ENCODE data around the gene FREM1.

FREM1 gene

GRCh38 chr9:14760060-14760459, 150.2 kb downstream of the FREM1 start:
- DNase-seq (ENCODE audit: low read depth, low spot score) = no peak

- DNase-seq (ENCODE audit: low read depth, low spot score) = no peak
Observed at GRCh38 chr9:14756291-14756690, 153.9 kb downstream of the FREM1 start.

DNA sequence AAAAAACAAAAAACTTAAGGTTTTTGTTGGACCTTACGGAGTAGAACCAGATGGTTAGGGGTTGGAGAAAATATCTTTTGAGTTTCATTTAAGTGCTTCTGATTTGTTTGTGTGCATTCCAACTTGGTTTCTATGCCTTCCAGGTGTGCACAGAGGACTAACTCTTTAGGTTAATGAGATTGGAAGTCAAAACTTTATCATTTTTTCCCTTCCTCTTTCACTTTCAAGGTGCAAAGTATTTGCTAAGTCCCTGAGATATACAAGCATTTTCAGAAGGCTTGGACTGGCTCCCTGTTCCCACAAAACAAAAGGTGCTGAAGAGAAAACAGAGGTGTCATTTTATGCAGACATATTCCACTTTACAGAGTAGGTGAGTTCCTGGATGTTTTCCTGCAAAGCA, 157.4 kb downstream of the FREM1 start:
- no peak for DNase-seq (ENCODE audit: low read depth, low spot score)

DNA sequence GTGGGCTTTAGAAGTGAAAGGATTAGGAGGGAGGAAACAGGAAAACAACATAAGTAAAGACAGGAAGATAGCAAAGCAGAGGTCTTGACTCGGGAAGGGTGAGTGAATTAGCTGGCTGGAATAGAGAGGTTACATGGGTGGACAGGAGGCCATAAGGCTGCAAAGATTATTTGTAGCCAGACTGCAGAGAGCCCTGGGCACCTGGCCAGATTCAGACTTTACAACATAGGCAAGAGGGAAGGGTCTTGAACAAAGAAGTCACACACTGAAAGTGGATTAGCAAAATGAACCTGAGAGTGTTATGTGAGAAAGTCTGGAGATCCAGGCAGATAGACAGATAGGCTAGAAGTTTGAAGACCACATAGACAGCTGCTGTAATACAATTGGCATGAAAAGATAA, 158.0 kb downstream of the FREM1 start:
- DNase-seq (ENCODE audit: low read depth, low spot score) = no peak

DNA sequence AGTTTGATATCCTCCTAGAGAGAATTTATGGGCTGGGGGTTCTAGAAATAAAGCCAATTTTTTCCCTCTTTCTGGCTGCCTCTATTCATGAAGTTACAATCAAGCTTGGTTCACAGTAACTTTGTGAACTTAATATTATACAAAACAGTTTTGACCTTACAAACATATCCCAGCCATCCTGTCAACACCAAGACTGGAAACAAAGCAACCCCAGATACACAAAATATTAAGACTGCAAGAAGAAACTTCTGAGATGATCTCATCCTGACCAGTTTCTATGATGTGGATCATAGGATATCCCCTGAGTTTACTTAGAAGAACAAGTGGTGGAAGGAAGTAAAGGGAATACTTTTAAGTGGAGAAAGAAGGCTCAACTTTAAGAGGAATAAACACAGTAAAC, 159.4 kb downstream of the FREM1 start:
- DNase-seq (ENCODE audit: low read depth, low spot score) = no peak

GRCh38 chr9:14749741-14750211, 160.5 kb downstream of the FREM1 start:
- DNase-seq (ENCODE audit: low read depth, low spot score) = no peak

- peak; percentile 53 for DNase-seq (ENCODE audit: low read depth, low spot score)
Observed at GRCh38 chr9:14748373-14748772, 161.9 kb downstream of the FREM1 start.

GRCh38 chr9:14747111-14747510, 163.1 kb downstream of the FREM1 start:
- peak; percentile 43 for DNase-seq (ENCODE audit: low read depth, low spot score)

GRCh38 chr9:14746626-14747025, 163.6 kb downstream of the FREM1 start:
- DNase-seq (ENCODE audit: low read depth, low spot score) = no peak

DNA sequence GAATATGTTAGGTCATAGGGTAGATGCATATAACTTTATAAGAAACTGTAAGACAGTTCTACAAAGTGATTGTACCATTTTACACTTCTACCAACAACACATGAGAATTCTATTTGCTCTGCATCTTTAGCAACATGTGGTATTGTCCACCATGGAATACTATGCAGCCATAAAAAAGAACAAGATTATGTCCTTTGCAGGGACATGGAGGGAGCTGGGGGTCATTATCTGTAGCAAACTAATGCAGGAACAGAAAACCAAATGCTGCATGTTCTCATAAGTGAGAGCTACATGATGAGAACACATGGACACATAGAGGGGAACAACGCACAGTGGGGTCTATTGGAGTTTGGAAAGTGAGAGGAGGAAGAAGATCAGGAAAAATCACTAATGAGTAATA, 165.5 kb downstream of the FREM1 start:
- no peak for DNase-seq (ENCODE audit: low read depth, low spot score)

DNA sequence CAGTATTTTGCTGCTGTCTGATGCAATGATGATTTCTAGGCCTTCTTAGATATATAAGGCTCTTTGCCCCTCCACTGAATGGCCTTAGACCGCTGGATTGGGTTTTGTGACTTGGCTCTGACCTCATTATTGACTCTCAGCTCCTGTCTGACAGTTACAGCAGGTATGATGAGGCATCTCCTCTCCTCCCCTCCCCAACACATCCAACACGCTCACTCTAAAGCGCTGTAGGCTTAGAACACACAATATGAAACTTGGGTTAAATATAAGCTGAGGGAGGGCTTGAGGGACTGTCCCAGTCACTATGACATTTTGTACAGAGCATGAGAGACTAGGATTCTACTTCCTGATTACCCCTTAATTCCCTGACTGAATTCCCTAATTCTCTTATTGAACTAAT, 168.9 kb downstream of the FREM1 start:
- DNase-seq (ENCODE audit: low read depth, low spot score) = no peak

GRCh38 chr9:14733133-14733532, 177.1 kb downstream of the FREM1 start:
- no peak for DNase-seq (ENCODE audit: low read depth, low spot score)

DNA sequence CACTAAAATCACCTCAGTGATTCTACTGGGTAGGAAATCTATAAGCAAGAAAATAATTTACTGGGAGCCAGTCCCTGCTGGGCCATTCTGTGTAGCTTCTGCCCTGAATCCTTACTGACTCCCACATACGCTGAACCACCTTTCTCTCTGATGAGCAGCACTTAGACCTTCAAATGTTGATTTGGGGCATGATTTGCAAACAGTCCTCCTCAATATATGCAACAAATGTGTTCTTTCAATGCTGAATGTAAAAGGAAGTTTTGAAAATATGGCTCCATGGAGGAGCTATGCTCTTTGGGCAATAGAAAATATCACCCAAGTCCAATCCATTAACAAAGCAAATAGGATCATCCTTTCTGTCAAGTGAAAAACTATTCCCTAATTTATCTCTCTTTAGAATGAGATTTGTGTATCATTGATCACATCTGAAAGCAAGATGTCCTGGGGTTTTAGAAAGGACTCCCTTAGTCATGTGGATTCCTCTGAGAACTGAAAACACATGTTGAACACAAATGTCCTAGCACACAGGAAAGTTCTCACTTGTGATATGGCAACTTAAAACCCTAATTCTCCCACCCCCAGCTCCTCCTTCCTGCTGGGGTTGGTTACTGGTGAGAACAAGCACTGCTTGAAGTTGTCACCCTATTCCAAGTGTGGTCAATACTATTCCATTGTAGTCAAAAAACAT, 178.8 kb downstream of the FREM1 start:
- no peak for DNase-seq (ENCODE audit: low read depth, low spot score)

- DNase-seq (ENCODE audit: low read depth, low spot score) = no peak
Observed at GRCh38 chr9:14730461-14730898, 179.7 kb downstream of the FREM1 start.

DNA sequence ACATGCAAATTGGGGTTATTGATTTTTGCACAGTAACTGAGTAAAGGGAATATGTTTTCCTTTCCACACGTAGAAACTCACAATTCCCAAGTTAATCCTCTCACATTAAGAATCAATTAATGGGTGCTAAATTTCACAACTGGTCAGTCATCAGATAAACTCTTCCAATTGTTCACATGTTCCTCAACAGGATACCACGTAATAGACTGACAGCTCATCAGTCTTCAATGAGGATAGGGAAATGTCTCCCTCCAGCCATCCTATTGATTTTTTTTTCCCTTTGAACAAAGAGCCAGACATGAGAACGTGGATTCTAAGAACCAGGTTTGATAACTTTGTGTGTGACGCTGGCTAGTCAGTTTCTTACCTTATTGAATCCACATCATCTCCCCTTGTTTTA, 186.9 kb downstream of the FREM1 start:
- DNase-seq (ENCODE audit: low read depth, low spot score) = no peak

DNA sequence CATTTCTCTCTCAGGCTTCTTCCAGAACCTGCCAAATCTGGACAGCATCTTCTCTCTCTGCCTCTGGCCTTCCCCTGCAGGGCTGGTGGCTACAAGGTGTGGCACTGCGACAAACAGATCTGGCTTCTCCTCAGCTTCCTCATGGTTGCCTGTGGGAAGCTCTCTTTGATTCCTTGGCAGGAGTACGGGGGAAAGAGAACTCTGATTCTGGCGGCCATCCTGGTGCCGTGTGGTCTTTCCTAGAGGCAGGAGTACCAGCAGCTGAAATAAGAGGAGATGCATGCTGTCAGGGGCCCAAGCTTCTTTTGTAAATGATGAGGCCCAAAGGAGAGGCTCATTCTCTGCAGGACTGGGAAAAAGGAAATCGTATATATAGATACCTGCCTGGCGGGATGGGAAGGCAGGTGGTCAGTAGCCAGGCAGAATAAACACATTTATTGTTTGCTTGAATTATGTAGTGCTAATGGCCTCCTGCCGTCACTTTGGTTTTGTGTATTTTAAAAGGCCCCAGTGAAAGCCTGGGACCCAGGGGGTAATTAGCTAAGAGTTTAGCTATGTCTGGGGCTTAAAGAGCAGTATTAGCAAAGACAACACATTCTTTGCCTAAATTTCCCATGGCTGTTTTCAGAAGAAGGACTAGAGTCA, 187.7 kb downstream of the FREM1 start, which contains the start of gene CER1:
Gene CER1, minus strand, starts transcription at position 343 of the 645 bp plus-strand sequence. Its CDS starts 61 bp downstream, at position 282.
- peak; percentile 85 for DNase-seq (ENCODE audit: low read depth, low spot score)

- DNase-seq (ENCODE audit: low read depth, low spot score) = no peak
Observed at GRCh38 chr9:14719231-14719923, 190.9 kb downstream of the FREM1 start.

DNA sequence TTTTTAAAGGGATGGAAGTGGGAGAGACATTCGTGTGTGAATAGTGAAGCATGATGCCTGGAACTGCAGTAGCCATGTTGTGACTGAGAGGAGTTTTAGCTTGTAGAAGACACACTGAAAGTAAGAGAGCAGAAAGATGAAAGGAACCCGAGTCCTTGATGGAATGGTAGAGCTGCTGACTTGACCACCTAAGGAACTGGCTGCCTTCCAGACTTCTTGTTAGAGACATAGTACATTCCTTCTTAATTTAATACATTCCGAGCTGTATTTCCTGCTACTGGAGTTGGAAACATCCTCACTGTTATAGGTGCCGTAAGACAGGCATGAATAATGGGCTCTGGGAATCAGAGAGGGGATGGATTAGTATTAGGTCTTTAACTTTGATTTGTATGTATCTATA, 195.1 kb downstream of the FREM1 start:
- DNase-seq (ENCODE audit: low read depth, low spot score) = no peak

- DNase-seq (ENCODE audit: low read depth, low spot score) = no peak
Observed at GRCh38 chr9:14713187-14713767, 197.0 kb downstream of the FREM1 start.

- no peak for DNase-seq (ENCODE audit: low read depth, low spot score)
Observed at GRCh38 chr9:14710804-14711203, 199.4 kb downstream of the FREM1 start.

GRCh38 chr9:14706530-14707140, 203.6 kb downstream of the FREM1 start:
- no peak for DNase-seq (ENCODE audit: low read depth, low spot score)

DNA sequence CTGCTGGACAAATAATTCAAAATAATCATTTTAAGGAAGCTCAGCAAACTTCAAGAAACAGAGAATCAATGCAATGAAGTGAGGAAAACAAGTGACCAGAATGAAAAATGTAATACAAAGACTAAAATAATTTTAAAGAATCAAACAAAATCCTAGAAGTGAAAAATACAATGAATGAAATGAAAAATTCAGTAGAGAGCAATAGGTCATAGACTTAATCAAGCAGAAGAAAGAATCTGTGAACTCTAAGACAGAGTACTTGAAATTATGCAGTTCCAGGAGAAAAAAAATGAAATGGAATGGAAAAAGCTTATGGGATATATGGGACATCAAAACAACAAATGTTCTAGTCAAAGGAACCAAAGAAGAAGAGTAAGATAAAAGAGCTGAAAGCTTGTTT, 205.1 kb downstream of the FREM1 start:
- DNase-seq (ENCODE audit: low read depth, low spot score) = no peak

Data from ELF-1 (cell line).